Endothelial cell of umbilical vein (primary cell): Measurements from ENCODE around the gene MED22. TPM values are rescaled to one million over a fixed set of nuclear protein-coding genes. Genes with fewer than 3 reads are reported as not detected.

ENCODE experiments used
- BruUV-seq: library from RNA; stranded (reverse); fragments of 400-500 nt; replicated peaks from 2 replicates; lab custom pipeline; 2021; lab: Mats Ljungman, UMichigan
- CTCF ChIA-PET: fragments of 300-600, 350-600 bp; sonication (Branson Sonifier 250); formaldehyde crosslinking; loops from one replicate; lab custom pipeline; 2021; ENCODE audit warnings: antibody characterized with exemption, inconsistent platforms; lab: Charles Lee
- POLR2A ChIA-PET: fragments of 300-600, 350-600 bp; sonication (Branson Sonifier 250); formaldehyde crosslinking; loops from one replicate; lab custom pipeline; 2021; ENCODE audit warnings: antibody characterized with exemption, inconsistent platforms; lab: Charles Lee
- DNase-seq: peaks from one replicate; pipeline ENCODE4 v3.0.0-alpha.2; 2011; ENCODE audit warnings: low read depth, low spot score
- FAIRE-seq: peaks from 2 replicates; lab custom pipeline; 2011; peaks lifted over from hg19 to GRCh38; lab: Jason Lieb, UNC
- H2AFZ ChIP-seq: 2 replicates; pipeline ENCODE4 v1.6.0; 2012; ENCODE audit warnings: low read depth, low read length, control low read depth, inconsistent platforms
- H3K27ac ChIP-seq: 2 replicates; pipeline ENCODE4 v1.5.1; 2011; ENCODE audit warnings: low read depth, mild to moderate bottlenecking, control low read depth, low read length, moderate library complexity; ENCODE audit not compliant: insufficient read depth
- H3K27me3 ChIP-seq, 2 experiments: 2 replicates each; pipeline versions ENCODE4 v1.6.0 to v1.6.1; 2011; ENCODE audit warnings: low read length in 2 of 2, mixed read lengths in 1 of 2; ENCODE audit not compliant: control insufficient read depth in 2 of 2, insufficient read depth in 2 of 2
- H3K36me3 ChIP-seq, 2 experiments: 2 replicates in 1 of 2; 3 replicates in 1 of 2; pipeline ENCODE4 v1.5.1; 2011; ENCODE audit warnings: low read length in 2 of 2, mild to moderate bottlenecking in 1 of 2, moderate library complexity in 1 of 2; ENCODE audit not compliant: control insufficient read depth in 2 of 2, insufficient read depth in 2 of 2; ENCODE audit errors: extremely low read depth in 1 of 2
- H3K4me1 ChIP-seq: 3 replicates; pipeline ENCODE4 v1.5.1; 2011; ENCODE audit warnings: mild to moderate bottlenecking, low read length; ENCODE audit not compliant: control insufficient read depth, insufficient read depth; ENCODE audit errors: extremely low read depth
- H3K4me2 ChIP-seq: 2 replicates; pipeline ENCODE4 v1.6.1; 2011; ENCODE audit warnings: low read length, control low read depth, mixed read lengths; ENCODE audit not compliant: insufficient read depth
- H3K4me3 ChIP-seq, 3 experiments: fragments of 200-600 bp in 1 of 3; sonication (generic), shearing (Covaris generic) in 1 of 3; replicated peaks in 1 of 3; 2 replicates each; pipeline ENCODE4 v1.5.1; 2011 to 2016; ENCODE audit warnings: control low read depth in 3 of 3, low read length in 3 of 3, mild to moderate bottlenecking in 2 of 3, inconsistent platforms in 1 of 3, low read depth in 1 of 3, moderate library complexity in 1 of 3; ENCODE audit not compliant: insufficient read depth in 1 of 3
- H3K79me2 ChIP-seq: 2 replicates; pipeline ENCODE4 v1.6.0; 2012; ENCODE audit warnings: low read length, inconsistent platforms; ENCODE audit not compliant: control insufficient read depth, insufficient read depth
- H3K9ac ChIP-seq: replicated peaks from 2 replicates; pipeline ENCODE3; 2011; ENCODE audit warnings: low read length, control low read depth; ENCODE audit not compliant: insufficient read depth; ENCODE audit errors: extremely low read depth
- H3K9me1 ChIP-seq: replicated peaks from 3 replicates; pipeline ENCODE4 v1.6.0; 2011; ENCODE audit warnings: mild to moderate bottlenecking, low read length; ENCODE audit not compliant: control insufficient read depth, insufficient read depth; ENCODE audit errors: extremely low read depth
- H3K9me3 ChIP-seq: replicated peaks from 2 replicates; pipeline ENCODE4 v1.5.1; 2012; ENCODE audit warnings: low read length, inconsistent platforms; ENCODE audit not compliant: control insufficient read depth, insufficient read depth
- H4K20me1 ChIP-seq: replicated peaks from 2 replicates; pipeline ENCODE3; 2011; ENCODE audit warnings: mild to moderate bottlenecking, low read length; ENCODE audit not compliant: control insufficient read depth, insufficient read depth; ENCODE audit errors: extremely low read depth
- CTCF ChIP-seq, 2 donors: IDR thresholded peaks; 1 replicate in 1 of 2; 2 replicates in 1 of 2; pipeline ENCODE4 v1.5.1; 2011; ENCODE audit warnings: low read length in 2 of 2, mild to moderate bottlenecking in 2 of 2, moderate library complexity in 2 of 2, control low read depth in 1 of 2, inconsistent platforms in 1 of 2, low read depth in 1 of 2; ENCODE audit not compliant: insufficient read depth in 1 of 2; ENCODE audit errors: extremely low read depth in 1 of 2
- EZH2 ChIP-seq: IDR thresholded peaks from 2 replicates; pipeline ENCODE4 v1.6.1; 2012; ENCODE audit warnings: borderline replicate concordance, low read depth, mild to moderate bottlenecking, moderate library complexity, low read length, inconsistent platforms; ENCODE audit not compliant: severe bottlenecking
- FOS ChIP-seq: IDR thresholded peaks from 2 replicates; pipeline ENCODE4 v1.6.1; 2011; ENCODE audit warnings: mild to moderate bottlenecking, low read length, moderate library complexity, borderline replicate concordance; ENCODE audit not compliant: insufficient read depth
- GATA2 ChIP-seq: IDR thresholded peaks from 2 replicates; pipeline ENCODE4 v1.7.0; 2011; ENCODE audit warnings: low read depth, mild to moderate bottlenecking, moderate library complexity, mixed read lengths, low read length; ENCODE audit not compliant: insufficient read length, insufficient read depth
- JUN ChIP-seq: IDR thresholded peaks from 2 replicates; pipeline ENCODE4 v1.6.1; 2011; ENCODE audit warnings: borderline replicate concordance, low read depth; ENCODE audit not compliant: insufficient read length, insufficient read depth
- MAX ChIP-seq: IDR thresholded peaks from 2 replicates; pipeline ENCODE4 v1.6.1; 2011; ENCODE audit not compliant: insufficient read depth, insufficient read length
- MYC ChIP-seq: IDR thresholded peaks from one replicate; pipeline ENCODE4 v1.6.1; 2011; ENCODE audit warnings: mild to moderate bottlenecking, low read depth, low read length
- POLR2A ChIP-seq: IDR thresholded peaks from 2 replicates; pipeline ENCODE4 v1.6.1; 2012; ENCODE audit warnings: low read depth, mild to moderate bottlenecking, control low read depth, low read length
- POLR2AphosphoS5 ChIP-seq: IDR thresholded peaks from 2 replicates; pipeline ENCODE4 v1.6.1; 2012; ENCODE audit warnings: low read depth, mild to moderate bottlenecking, control low read depth, low read length, moderate library complexity; ENCODE audit not compliant: insufficient read depth
- dilution Hi-C: fragments of 300-500 bp; cut with MboI; formaldehyde crosslinking; loops from one replicate; pipeline ENCODE4 v1.15.0; 2019; ENCODE audit warnings: low sequenced_read_pairs; ENCODE audit not compliant: extremely low pct_ligation_motif_present
- intact Hi-C: fragments of 100-400 bp; cut with micrococcal nuclease; formaldehyde crosslinking; loops from one replicate; pipeline ENCODE4 v1.10.0; 2022
- polyA plus RNA-seq, 4 experiments: library from polyadenylated mRNA; depleted of rRNA in 3 of 4; stranded (reverse) in 3 of 4; unstranded in 1 of 4; fragments of >200 nt; gene quantifications; 2 replicates each; pipeline versions ENCODE4 v1.2.1 to v1.2.3, GENCODE V29; 2011 to 2012; ENCODE audit warnings: missing spikeins in 1 of 4
- total RNA-seq: library from RNA; stranded (reverse); gene quantifications from 2 replicates; pipeline ENCODE4 v1.2.3, GENCODE V29; 2021

Gene MED22
- total and polyA plus RNA-seq, 2 donors (not counting 3 experiments of a cell fraction or from before 2014, with no cell fraction given), result 25.7 to 27.4 TPM

DNA sequence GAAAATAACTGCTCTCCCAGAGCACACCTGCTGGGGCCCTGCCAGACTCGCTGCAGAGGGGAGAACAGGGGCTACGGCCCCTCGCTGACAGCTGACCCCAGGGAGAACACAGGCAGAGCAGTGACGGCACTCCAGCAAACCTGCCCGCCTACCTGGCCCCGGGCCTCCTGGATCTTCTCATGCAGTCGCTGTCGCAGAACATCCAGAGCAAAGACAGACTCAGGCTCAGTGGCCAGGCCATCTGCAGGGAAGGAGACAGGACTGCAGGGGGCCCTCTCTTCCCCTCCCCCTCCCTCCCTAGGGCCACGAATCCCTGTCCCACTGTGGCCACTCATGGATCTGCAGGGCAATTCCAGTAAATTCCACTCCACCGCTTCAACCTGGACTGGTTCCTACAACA lies 14.4 kb downstream of the MED22 start:
- no peak overlapping the region for H3K9ac ChIP-seq
- ChIA-PET POLR2A (no interaction called here), CTCF (interaction anchor here (0.7 to 2.4 kb wide), 2 partner anchors 95 to 147 kb away, joined by 3 to 18 read pairs; no protein-coding TSS in a partner anchor)
- H3K36me3 ChIP-seq, result peaks cover 11 to 38% of the 10 kb centered on the region in 2 experiments
- H3K4me1 ChIP-seq, result peaks cover 7% of the 10 kb centered on the region
- no peak for DNase-seq
- no peaks in the 10 kb centered on the region for H3K27me3 ChIP-seq
- no peak overlapping the region for H3K4me2 ChIP-seq
- peaks cover 23% of the 10 kb centered on the region for H3K79me2 ChIP-seq
- no peaks in the 10 kb centered on the region for H3K9me3 ChIP-seq
- FAIRE-seq, result no peak
- no peak overlapping the region for H2AFZ ChIP-seq
- dilution Hi-C loops, result no loop called here
- TF ChIP-seq POLR2AphosphoS5 (no peak), JUN (no peak), MAX (no peak), EZH2 (no peak), GATA2 (no peak), MYC (no peak), POLR2A (no peak), CTCF (IDR thresholded peaks at IDR 0.05; ENCODE audit: extremely low read depth in 1 of 2, insufficient read depth in 1 of 2, low read depth in 1 of 2, low read length in 2 of 2) (no peak), FOS (no peak)
- H3K27ac ChIP-seq, result no peak overlapping the region
- no peak overlapping the region for H3K4me3 ChIP-seq
- intact Hi-C loops, result no loop called here
- no peaks in the 10 kb centered on the region for H4K20me1 ChIP-seq
- no TSS peak for BruUV-seq
- H3K9me1 ChIP-seq, result no peaks in the 10 kb centered on the region
